Esophagus squamous epithelium (tissue), 4 donors: ENCODE results near the gene PHRF1.

Experiments
- POLR2A ChIP-seq, 4 donors: fragments of 450-650 bp; IDR thresholded peaks; one replicate each; pipeline ENCODE4 v1.6.1; 2017; ENCODE audit warnings: antibody characterized with exemption in 4 of 4, mild to moderate bottlenecking in 4 of 4, moderate library complexity in 3 of 4
- TF ChIP-seq, protein P1 (sequence below), 6 experiments: fragments of 450-650 bp in 4 of 6; fragments of 200-600 bp in 2 of 6; sonication (generic) in 2 of 6; IDR thresholded peaks; one replicate each; pipeline ENCODE4 v1.5.1; 2016 to 2019; ENCODE audit warnings: antibody characterized with exemption in 6 of 6, mild to moderate bottlenecking in 4 of 6, moderate library complexity in 4 of 6

- TF ChIP-seq, protein P1, sequence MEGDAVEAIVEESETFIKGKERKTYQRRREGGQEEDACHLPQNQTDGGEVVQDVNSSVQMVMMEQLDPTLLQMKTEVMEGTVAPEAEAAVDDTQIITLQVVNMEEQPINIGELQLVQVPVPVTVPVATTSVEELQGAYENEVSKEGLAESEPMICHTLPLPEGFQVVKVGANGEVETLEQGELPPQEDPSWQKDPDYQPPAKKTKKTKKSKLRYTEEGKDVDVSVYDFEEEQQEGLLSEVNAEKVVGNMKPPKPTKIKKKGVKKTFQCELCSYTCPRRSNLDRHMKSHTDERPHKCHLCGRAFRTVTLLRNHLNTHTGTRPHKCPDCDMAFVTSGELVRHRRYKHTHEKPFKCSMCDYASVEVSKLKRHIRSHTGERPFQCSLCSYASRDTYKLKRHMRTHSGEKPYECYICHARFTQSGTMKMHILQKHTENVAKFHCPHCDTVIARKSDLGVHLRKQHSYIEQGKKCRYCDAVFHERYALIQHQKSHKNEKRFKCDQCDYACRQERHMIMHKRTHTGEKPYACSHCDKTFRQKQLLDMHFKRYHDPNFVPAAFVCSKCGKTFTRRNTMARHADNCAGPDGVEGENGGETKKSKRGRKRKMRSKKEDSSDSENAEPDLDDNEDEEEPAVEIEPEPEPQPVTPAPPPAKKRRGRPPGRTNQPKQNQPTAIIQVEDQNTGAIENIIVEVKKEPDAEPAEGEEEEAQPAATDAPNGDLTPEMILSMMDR (IDR thresholded peaks at IDR 0.05): no peak
- TF ChIP-seq POLR2A (IDR thresholded peaks at IDR 0.05): no peak
Measured at GRCh38 chr11:638631-639331, 62.5 kb downstream of the PHRF1 start.
